Right cardiac atrium (tissue), 5 donors: ENCODE results near the gene ADCY3. TPM values are rescaled to one million over a fixed set of nuclear protein-coding genes. Genes with fewer than 3 reads are reported as not detected.

Experiments used
- ATAC-seq, 2 donors: fragments of 200-7000 bp; cut with Tn5 transposase; one replicate each; pipeline versions ENCODE4 v1.8.0 to v1.9.1; 2020; ENCODE audit warnings: moderate library complexity in 2 of 2, mild to moderate bottlenecking in 1 of 2
- DNase-seq, 3 donors: peaks; one replicate each; pipeline ENCODE4 v3.0.0-alpha.2; 2020
- H3K27ac ChIP-seq: one replicate; pipeline ENCODE4 v1.5.1; 2013; ENCODE audit warnings: mild to moderate bottlenecking, low read length, control low read depth, moderate library complexity
- H3K27me3 ChIP-seq: one replicate; pipeline ENCODE4 v1.6.1; 2013; ENCODE audit not compliant: control insufficient read depth, insufficient read depth
- H3K4me1 ChIP-seq: one replicate; pipeline ENCODE4 v1.6.1; 2013; ENCODE audit warnings: low read length; ENCODE audit not compliant: control insufficient read depth, insufficient read depth
- H3K4me3 ChIP-seq: one replicate; pipeline ENCODE4 v1.5.1; 2013; ENCODE audit warnings: low read length, control low read depth
- H3K9me3 ChIP-seq: one replicate; pipeline ENCODE4 v1.6.1; 2013; ENCODE audit warnings: low read length; ENCODE audit not compliant: control insufficient read depth
- WGBS: extraction: QIAGEN DNeasy Blood & Tissue Kit; methylation state at CpG from one replicate; pipeline ENCODE4 v1.1.7; 2013; 5-methylcytosine and 5-hydroxymethylcytosine counted together
- intact Hi-C, 4 donors: fragments of 100-400 bp; cut with DNase I; formaldehyde crosslinking; loops; one replicate each; pipeline versions ENCODE4 v1.11.0 to v1.14.0; 2022 to 2023
- polyA plus RNA-seq: library from polyadenylated mRNA; stranded (reverse); fragments of 200-250 nt; gene quantifications from one replicate; pipeline ENCODE4 v1.2.3, GENCODE V29; 2013
- total RNA-seq, 4 donors: library from RNA; stranded (reverse); fragmentation: NEBNext Ultra II Directional; extraction: Animal tissue kit (Norgen Biotek cat#: 25700); gene quantifications; one replicate each; pipeline ENCODE4 v1.2.1, GENCODE V29; 2021
- donor health status: healthy with polysubstance abuse.
- donor health status: DM: no; HTN: yes; CAD: no.
- donor health status: DM: no; HTN: no; CAD: no.
- donor health status: DM: no; HTN: yes; CAD: no; lungs with severe emphysema.
- donor health status: DM: yes; HTN: yes; CAD: no.

ADCY3 gene
- total and polyA plus RNA-seq, 5 donors, result 11.7 to 30.4 (median 17.2) TPM

DNA sequence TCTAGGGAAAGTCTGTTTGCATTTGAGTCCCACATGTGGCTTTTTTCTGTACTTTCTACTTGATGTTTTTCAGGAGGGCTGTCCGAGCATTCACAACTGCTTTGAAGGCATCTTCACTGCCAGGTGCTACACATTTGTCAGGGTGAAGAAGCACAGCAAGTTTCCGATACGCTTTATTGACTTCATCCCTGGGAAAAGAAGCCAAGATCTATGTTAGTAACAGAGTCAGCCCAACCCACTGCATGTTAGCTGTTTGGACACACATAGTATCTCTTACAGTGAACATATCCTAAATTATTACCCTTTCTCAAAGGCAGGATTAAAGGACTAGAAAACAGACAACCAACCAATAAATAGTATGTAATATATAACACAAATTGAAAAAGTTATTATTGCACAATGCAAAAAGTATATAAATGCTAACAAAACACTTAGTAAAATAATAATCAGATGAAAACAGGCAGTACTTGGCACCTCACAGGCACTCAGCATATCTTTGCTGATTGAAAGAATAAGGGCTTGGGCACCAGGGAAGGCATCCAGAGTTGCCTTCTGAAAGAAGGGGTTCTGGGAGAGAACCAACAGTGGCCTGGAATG lies 27.6 kb upstream of the ADCY3 start:
- Histone ChIP-seq H3K27ac (no peak overlapping the region), H3K4me1 (no peaks in the 10 kb centered on the region), H3K27me3 (no peaks in the 10 kb centered on the region), H3K4me3 (no peak overlapping the region), H3K9me3 (no peaks in the 10 kb centered on the region)
- ATAC-seq, result no peak
- intact Hi-C loops, result no loop called here
- DNase-seq, result no peak
- WGBS, result 76% methylated on average over 3 of the region's 3 CpGs

DNA sequence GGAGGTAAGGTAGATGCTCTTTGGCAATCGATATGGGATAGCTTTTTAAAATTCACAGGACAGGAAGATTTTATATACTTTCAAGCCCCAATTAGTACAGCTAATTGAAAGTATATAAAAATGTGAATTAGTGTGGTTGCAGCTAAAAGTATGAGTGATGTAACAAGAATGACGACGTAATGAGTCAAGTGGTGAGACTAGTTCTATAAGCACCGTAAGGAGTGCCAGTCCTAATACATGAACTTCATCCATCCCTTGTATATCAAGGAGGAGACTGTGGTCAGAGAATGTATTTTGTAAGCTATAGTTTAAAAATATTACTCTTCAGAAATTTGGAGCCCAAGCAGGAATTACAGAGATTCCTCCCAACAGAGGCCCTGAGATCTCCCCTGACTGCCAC lies 25.9 kb upstream of the ADCY3 start:
- no peak for DNase-seq
- H3K9me3 ChIP-seq, result no peaks in the 10 kb centered on the region

GRCh38 chr2:24943427-24944053 lies 23.5 kb upstream of the ADCY3 start:
- DNase-seq (no peak), ATAC-seq (no peak)
- Histone ChIP-seq H3K9me3 (no peaks in the 10 kb centered on the region), H3K27ac (no peak overlapping the region), H3K4me1 (no peaks in the 10 kb centered on the region), H3K4me3 (no peak overlapping the region), H3K27me3 (no peaks in the 10 kb centered on the region)
- WGBS, result 79% methylated on average over 7 of the region's 7 CpGs
- intact Hi-C loops, result no loop called here

More for the DNA sequence above, 25.9 kb upstream of the ADCY3 start:
- Histone ChIP-seq H3K4me3 (no peak overlapping the region), H3K4me1 (no peaks in the 10 kb centered on the region), H3K27ac (no peak overlapping the region), H3K27me3 (no peaks in the 10 kb centered on the region)
- ATAC-seq, result no peak
- intact Hi-C loops, result no loop called here
- 94% methylated on average over 4 of the region's 4 CpGs for WGBS

- DNase-seq (no peak), ATAC-seq (no peak)
- intact Hi-C loops, result no loop called here
- no peaks in the 10 kb centered on the region for H3K27me3 ChIP-seq
- H3K4me3 ChIP-seq, result no peak overlapping the region
- H3K4me1 ChIP-seq, result no peaks in the 10 kb centered on the region
- 74% methylated on average over 6 of the region's 6 CpGs for WGBS
- H3K27ac ChIP-seq, result no peak overlapping the region
- no peaks in the 10 kb centered on the region for H3K9me3 ChIP-seq
Measured at GRCh38 chr2:24939353-24939752, 19.3 kb upstream of the ADCY3 start.

DNA sequence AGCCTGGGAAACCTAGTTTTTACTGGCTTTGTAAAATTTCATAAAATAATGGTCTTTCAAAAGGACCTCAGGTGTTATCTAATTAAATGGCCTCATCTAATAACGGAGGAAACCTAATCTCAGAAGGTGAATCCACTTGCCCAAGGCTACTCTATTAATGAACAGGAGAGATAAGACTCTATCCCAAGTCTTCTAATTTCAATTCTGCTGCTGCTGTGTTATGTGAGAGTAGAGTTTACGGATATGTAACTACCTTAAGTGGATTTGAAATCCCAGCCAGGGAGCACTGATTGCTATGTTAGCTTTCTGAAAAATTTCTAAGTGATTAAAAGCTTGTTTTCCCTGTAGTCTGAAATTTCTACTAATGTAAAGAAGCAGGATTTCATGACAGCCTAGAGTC lies 17.2 kb upstream of the ADCY3 start:
- intact Hi-C loops, result no loop called here
- WGBS, result 87% methylated on average over 2 of the region's 2 CpGs
- Histone ChIP-seq H3K27me3 (no peaks in the 10 kb centered on the region), H3K4me3 (no peak overlapping the region), H3K27ac (no peak overlapping the region), H3K4me1 (no peaks in the 10 kb centered on the region), H3K9me3 (no peaks in the 10 kb centered on the region)
- ATAC-seq (no peak), DNase-seq (no peak)

DNA sequence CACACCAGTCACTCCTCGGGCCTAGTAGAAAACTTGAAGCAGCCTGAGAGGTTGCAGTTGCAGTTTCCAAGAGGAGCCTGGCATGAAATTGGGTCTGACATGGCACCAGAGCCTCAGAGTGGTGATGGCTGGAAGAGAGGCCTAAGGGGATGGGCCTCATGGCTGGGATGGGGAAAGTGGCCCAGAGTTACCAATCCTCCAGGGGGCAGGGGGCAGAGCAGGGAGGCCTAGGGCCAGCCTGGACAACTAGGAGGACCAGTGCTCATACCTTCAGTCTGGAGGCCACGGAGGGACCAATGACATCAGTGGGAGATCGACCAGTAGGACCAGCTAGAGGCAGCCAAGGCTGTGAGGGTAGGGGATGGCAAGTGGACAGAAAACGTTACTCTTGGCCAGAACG lies 15.1 kb upstream of the ADCY3 start:
- H3K4me3 ChIP-seq, result no peak overlapping the region
- H3K27ac ChIP-seq, result no peak overlapping the region
- intact Hi-C loops, result no loop called here
- H3K4me1 ChIP-seq, result no peaks in the 10 kb centered on the region
- no peak for DNase-seq
- ATAC-seq, result no peak
- WGBS, result 85% methylated on average over 5 of the region's 5 CpGs
- H3K9me3 ChIP-seq, result no peaks in the 10 kb centered on the region
- H3K27me3 ChIP-seq, result no peaks in the 10 kb centered on the region

GRCh38 chr2:24932715-24933114 lies 12.7 kb upstream of the ADCY3 start:
- ATAC-seq, result no peak
- WGBS, result 86% methylated on average over 5 of the region's 5 CpGs
- no peak overlapping the region for H3K27ac ChIP-seq
- no peak overlapping the region for H3K4me3 ChIP-seq
- DNase-seq, result no peak
- H3K4me1 ChIP-seq, result no peaks in the 10 kb centered on the region
- no peaks in the 10 kb centered on the region for H3K27me3 ChIP-seq
- H3K9me3 ChIP-seq, result no peaks in the 10 kb centered on the region
- intact Hi-C loops, result no loop called here

DNA sequence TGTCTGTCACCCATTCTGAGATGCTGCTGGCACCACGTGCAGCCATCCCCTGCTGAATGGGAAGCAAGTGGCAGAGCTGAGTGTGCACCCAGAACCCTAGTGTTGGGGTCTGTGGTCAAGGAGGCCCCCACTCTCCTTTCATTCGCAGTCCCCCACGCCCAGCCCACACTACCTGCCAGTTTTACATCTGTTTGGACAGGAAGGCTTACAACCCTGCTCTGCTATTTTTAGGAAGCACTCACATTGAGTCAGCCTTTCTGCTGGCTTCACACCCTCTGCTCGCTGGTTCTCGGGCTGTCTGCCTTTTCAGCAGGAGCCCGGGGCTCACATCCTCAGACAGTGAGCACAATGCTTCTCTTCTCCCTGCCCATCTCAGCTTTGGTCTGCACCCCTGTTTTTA lies 10.7 kb upstream of the ADCY3 start:
- Histone ChIP-seq H3K4me3 (no peak overlapping the region), H3K27ac (no peak overlapping the region), H3K4me1 (no peaks in the 10 kb centered on the region), H3K27me3 (no peaks in the 10 kb centered on the region), H3K9me3 (no peaks in the 10 kb centered on the region)
- intact Hi-C loops, result no loop called here
- WGBS, result 40% methylated on average over 6 of the region's 6 CpGs
- no peak for ATAC-seq
- no peak for DNase-seq

- no peaks in the 10 kb centered on the region for H3K27me3 ChIP-seq
- intact Hi-C loops, result no loop called here
- no peak overlapping the region for H3K27ac ChIP-seq
- no peaks in the 10 kb centered on the region for H3K4me1 ChIP-seq
- ATAC-seq, result no peak
- no peak overlapping the region for H3K4me3 ChIP-seq
- no peaks in the 10 kb centered on the region for H3K9me3 ChIP-seq
- no peak for DNase-seq
- WGBS, result 93% methylated on average over 3 of the region's 3 CpGs
Measured at GRCh38 chr2:24929230-24929629, 9.2 kb upstream of the ADCY3 start.

- ATAC-seq (no peak), DNase-seq (no peak)
- intact Hi-C loops, result no loop called here
- Histone ChIP-seq H3K27me3 (no peaks in the 10 kb centered on the region), H3K4me3 (no peak overlapping the region), H3K27ac (no peak overlapping the region), H3K9me3 (no peaks in the 10 kb centered on the region), H3K4me1 (no peaks in the 10 kb centered on the region)
Measured at GRCh38 chr2:24928036-24928435, 8.0 kb upstream of the ADCY3 start.

DNA sequence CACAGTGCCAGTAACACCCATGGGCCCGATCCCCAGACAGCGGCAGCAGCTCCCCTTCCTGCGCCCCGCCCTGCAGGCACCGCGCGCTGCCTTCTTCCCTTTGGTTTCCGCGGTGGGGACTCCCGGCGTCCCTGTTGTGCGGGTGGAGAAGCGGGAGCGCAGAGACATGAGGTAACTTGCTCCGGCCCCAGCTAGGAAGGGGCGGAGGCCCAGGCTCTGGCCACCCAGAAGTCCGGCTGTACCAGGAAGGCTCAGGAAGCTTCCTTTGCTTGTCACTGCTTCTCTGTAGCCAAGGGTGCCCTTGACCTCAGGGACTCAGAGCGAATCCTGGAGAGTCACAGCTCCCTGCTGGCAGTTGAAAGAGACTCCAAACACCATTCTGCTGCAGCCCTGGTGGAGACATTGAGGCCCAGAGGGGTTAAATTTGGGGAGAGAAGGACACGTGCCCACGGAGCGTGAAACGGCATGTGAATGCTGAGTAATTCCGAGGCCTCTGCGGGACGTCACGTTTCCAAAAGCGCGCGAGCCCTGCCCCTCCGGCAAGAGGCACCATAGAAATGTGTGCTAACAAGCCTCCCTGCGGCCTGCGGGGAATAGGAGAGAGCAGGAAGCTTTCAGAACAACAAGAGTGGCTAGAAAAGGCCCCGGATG lies 6.7 kb upstream of the ADCY3 start:
- H3K27ac ChIP-seq, result peak overlapping the region; percentile 2
- H3K9me3 ChIP-seq, result no peaks in the 10 kb centered on the region
- H3K4me3 ChIP-seq, result no peak overlapping the region
- peak; percentile 84 to 90 (median 88) for DNase-seq
- H3K27me3 ChIP-seq, result no peaks in the 10 kb centered on the region
- ATAC-seq, result peak; percentile 83 to 84
- WGBS, result 17% methylated on average over 33 of the region's 33 CpGs
- H3K4me1 ChIP-seq, result no peaks in the 10 kb centered on the region
- intact Hi-C loops, result no loop called here
